Liver (tissue), 3 donors: ENCODE data around the gene KAT6B.
A peak's percentile ranks its signal among the peaks of the same experiment; 100 is the strongest.

Experiments used
- CTCF ChIP-seq: fragments of 150-350 bp; IDR thresholded peaks from 2 replicates; pipeline ENCODE4 v1.5.1; 2017; ENCODE audit warnings: improper control_type of control experiment, low read depth, low read length; ENCODE audit not compliant: missing input control
- EGR1 ChIP-seq, 2 donors: IDR thresholded peaks; 2 replicates each; pipeline ENCODE4 v1.6.1; 2016 to 2018; ENCODE audit warnings: antibody characterized with exemption in 2 of 2, low read depth in 2 of 2
- FOXA1 ChIP-seq: IDR thresholded peaks from 2 replicates; pipeline ENCODE4 v1.6.1; 2016; ENCODE audit warnings: antibody characterized with exemption
- GABPA ChIP-seq, 2 donors: IDR thresholded peaks in 1 of 2; conservative IDR thresholded peaks in 1 of 2; 2 replicates each; pipeline ENCODE4 v1.6.1; 2016; ENCODE audit warnings: antibody characterized with exemption in 2 of 2, mild to moderate bottlenecking in 1 of 2, moderate library complexity in 1 of 2
- HNF4A ChIP-seq, 2 donors: conservative IDR thresholded peaks; 2 replicates each; pipeline ENCODE4 v1.6.1; 2016; ENCODE audit warnings: antibody characterized with exemption in 2 of 2, mild to moderate bottlenecking in 2 of 2
- MAX ChIP-seq: IDR thresholded peaks from 2 replicates; pipeline ENCODE4 v1.6.1; 2016; ENCODE audit warnings: antibody characterized with exemption
- RAD21 ChIP-seq, 2 donors: IDR thresholded peaks; 2 replicates each; pipeline ENCODE4 v1.6.1; 2016; ENCODE audit warnings: antibody characterized with exemption in 2 of 2, mild to moderate bottlenecking in 2 of 2
- REST ChIP-seq: IDR thresholded peaks from 2 replicates; pipeline ENCODE4 v1.6.1; 2016; ENCODE audit warnings: antibody characterized with exemption, mild to moderate bottlenecking
- TAF1 ChIP-seq: conservative IDR thresholded peaks from 2 replicates; pipeline ENCODE4 v1.6.1; 2016; ENCODE audit warnings: antibody characterized with exemption, mild to moderate bottlenecking
- YY1 ChIP-seq: IDR thresholded peaks from 2 replicates; pipeline ENCODE4 v1.6.1; 2016; ENCODE audit warnings: antibody characterized with exemption, mild to moderate bottlenecking
- ZBTB33 ChIP-seq: IDR thresholded peaks from 2 replicates; pipeline ENCODE4 v1.6.1; 2016; ENCODE audit warnings: antibody characterized with exemption
- donor health status: healthy.
- donor health status: healthy.

GRCh38 chr10:74912682-74913081, 86.3 kb downstream of the KAT6B start:
- TF ChIP-seq MAX (no peak), CTCF (no peak), GABPA (IDR thresholded peaks at IDR 0.05 in 1 of 2, conservative IDR thresholded peaks at IDR 0.05 in 1 of 2) (no peak), REST (no peak), TAF1 (no peak), EGR1 (IDR thresholded peaks at IDR 0.05; ENCODE audit: low read depth in 2 of 2) (no peak), RAD21 (IDR thresholded peaks at IDR 0.05) (peak in 1 of 2 donors; percentile 19), YY1 (no peak), ZBTB33 (no peak), FOXA1 (no peak), HNF4A (conservative IDR thresholded peaks at IDR 0.05) (peak in 1 of 2 donors; percentile 9)
